ENCODE data around the gene IL6ST. TPM values are rescaled to one million over a fixed set of nuclear protein-coding genes. Genes with fewer than 3 reads are reported as not detected.
"Not testable (repeated sequence)": the region's sequence is repeated elsewhere in the genome, so short reads cannot be mapped to it uniquely, and the experiment has no call there.

The IL6ST gene
- total RNA-seq, 4 donors from 2014 or later: 53.6 to 116 (median 84.6) TPM

DNA sequence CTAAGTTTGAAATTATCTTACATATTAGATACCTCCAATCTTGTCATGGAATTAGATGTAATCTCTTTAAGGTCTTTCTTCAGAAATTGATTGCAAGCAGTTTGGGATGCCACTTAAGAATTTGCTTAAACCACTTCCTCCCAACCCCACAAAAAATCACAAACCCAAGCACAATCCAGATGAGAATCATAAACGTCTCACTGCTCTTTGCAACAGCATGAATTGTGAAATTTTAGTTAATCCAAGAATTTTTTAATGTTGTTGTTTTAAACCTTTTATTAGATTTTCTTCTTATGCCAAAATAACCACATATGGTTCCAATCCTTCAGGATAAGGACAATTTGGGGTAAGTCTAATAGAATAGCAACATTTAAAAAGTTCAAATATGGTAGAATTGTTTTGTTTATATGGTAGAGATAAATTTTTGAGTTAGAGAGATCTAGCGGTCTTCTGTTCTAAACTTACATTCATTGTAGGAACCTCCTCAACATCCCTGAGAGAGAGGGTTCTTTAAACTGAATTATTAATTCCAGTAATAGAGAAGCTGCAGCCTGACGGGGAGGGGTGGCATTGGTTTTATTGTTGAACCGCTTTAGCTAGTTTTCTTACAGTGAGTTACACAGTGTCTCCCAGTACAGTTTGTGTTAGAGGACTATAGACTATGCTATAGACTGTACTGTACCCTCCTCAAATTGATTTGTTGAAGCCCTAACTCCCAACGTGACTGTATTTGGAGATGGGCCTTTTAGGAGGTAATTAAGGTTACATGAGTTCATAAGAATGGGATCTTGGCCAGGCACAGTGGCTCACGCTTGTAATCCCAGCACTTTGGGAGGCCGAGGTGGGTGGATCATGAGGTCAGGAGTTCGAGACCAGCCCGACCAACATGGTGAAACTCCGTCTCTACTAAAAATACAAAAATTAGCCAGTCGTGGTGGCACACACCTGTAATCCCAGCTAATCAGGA, 24.8 kb upstream of the IL6ST start:
- intact Hi-C loops (cut with DNase I; ENCODE audit: low total_unique reads): no loop called here
- WGBS, 2 donors: 67 to 72% methylated on average over 11 of the region's 11 CpGs
- no peak for DNase-seq (ENCODE audit: low spot score in 2 of 2)
- no peak overlapping the region for H3K4me3 ChIP-seq (ENCODE audit: low read depth, poor library complexity, severe bottlenecking)
- TF ChIP-seq POLR2A (IDR thresholded peaks at IDR 0.05): no peak
- TF ChIP-seq, protein P1, sequence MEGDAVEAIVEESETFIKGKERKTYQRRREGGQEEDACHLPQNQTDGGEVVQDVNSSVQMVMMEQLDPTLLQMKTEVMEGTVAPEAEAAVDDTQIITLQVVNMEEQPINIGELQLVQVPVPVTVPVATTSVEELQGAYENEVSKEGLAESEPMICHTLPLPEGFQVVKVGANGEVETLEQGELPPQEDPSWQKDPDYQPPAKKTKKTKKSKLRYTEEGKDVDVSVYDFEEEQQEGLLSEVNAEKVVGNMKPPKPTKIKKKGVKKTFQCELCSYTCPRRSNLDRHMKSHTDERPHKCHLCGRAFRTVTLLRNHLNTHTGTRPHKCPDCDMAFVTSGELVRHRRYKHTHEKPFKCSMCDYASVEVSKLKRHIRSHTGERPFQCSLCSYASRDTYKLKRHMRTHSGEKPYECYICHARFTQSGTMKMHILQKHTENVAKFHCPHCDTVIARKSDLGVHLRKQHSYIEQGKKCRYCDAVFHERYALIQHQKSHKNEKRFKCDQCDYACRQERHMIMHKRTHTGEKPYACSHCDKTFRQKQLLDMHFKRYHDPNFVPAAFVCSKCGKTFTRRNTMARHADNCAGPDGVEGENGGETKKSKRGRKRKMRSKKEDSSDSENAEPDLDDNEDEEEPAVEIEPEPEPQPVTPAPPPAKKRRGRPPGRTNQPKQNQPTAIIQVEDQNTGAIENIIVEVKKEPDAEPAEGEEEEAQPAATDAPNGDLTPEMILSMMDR (IDR thresholded peaks at IDR 0.05): no peak

DNA sequence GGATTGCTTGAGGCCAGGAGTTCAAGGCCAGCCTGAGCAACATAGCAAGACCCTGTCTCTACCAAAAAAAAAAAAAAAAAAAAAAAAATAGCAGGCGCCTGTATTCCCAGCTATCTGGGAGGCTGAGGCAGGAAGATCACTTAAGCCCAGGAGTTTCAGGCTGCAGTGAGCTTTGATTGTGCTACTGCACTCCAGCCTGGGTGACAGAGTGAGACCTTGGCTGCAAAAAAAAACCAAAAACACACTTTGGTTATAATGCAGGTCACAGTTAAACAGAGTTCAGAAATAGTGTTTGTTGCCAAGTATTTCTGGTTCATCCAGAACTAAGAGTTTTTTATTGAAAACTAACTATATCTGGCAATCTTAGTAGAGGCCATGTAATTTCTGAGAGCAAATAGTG, 24.1 kb upstream of the IL6ST start:
- no peak for DNase-seq (ENCODE audit: low spot score in 2 of 2)
- 90 to 92% methylated on average over 1 of the region's 1 CpG for WGBS, 2 donors
- intact Hi-C loops (cut with DNase I; ENCODE audit: low total_unique reads): no loop called here
- no peak for TF ChIP-seq POLR2A (IDR thresholded peaks at IDR 0.05)
- TF ChIP-seq, protein P1 (IDR thresholded peaks at IDR 0.05): no peak
- H3K4me3 ChIP-seq (ENCODE audit: low read depth, poor library complexity, severe bottlenecking): no peak overlapping the region

DNA sequence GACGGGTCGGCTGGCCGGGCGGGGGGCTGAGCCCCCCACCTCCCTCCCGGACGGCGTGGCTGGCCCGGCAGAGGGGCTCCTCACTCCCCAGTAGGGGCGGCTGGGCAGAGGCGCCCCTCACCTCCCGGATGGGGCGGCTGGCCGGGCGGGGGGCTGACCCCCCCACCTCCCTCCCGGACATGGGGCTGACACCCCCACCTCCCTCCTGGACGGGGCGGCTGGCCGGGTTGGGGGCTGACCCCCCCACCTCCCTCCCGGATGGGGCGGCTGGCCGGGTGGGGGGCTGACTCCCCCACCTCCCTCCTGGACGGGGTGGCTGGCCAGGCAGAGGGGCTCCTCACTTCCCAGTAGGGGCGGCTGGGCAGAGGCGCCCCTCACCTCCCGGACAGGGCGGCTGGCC, 19.9 kb upstream of the IL6ST start:
- intact Hi-C loops (cut with DNase I; ENCODE audit: low total_unique reads); H3K4me3 ChIP-seq (ENCODE audit: low read depth, poor library complexity, severe bottlenecking); DNase-seq (ENCODE audit: low spot score in 2 of 2): not testable (repeated sequence)
- 40% methylated on average over 1 of the region's 26 CpGs; no CpG with 5 or more reads in 1 of the 2 donors for WGBS, 2 donors

DNA sequence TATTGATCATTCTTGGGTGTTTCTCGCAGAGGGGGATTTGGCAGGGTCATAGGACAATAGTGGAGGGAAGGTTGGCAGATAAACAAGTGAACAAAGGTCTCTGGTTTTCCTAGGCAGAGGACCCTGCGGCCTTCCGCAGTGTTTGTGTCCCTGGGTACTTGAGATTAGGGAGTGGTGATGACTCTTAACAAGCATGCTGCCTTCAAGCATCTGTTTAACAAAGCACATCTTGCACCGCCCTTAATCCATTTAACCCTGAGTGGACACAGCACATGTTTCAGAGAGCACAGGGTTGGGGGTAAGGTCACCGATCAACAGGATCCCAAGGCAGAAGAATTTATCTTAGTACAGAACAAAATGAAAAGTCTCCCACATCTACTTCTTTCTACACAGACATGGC, 19.2 kb upstream of the IL6ST start:
- DNase-seq (ENCODE audit: low spot score in 2 of 2); intact Hi-C loops (cut with DNase I; ENCODE audit: low total_unique reads); H3K4me3 ChIP-seq (ENCODE audit: low read depth, poor library complexity, severe bottlenecking): not testable (repeated sequence)
- WGBS, 2 donors: 82 to 83% methylated on average over 2 of the region's 5 CpGs

DNA sequence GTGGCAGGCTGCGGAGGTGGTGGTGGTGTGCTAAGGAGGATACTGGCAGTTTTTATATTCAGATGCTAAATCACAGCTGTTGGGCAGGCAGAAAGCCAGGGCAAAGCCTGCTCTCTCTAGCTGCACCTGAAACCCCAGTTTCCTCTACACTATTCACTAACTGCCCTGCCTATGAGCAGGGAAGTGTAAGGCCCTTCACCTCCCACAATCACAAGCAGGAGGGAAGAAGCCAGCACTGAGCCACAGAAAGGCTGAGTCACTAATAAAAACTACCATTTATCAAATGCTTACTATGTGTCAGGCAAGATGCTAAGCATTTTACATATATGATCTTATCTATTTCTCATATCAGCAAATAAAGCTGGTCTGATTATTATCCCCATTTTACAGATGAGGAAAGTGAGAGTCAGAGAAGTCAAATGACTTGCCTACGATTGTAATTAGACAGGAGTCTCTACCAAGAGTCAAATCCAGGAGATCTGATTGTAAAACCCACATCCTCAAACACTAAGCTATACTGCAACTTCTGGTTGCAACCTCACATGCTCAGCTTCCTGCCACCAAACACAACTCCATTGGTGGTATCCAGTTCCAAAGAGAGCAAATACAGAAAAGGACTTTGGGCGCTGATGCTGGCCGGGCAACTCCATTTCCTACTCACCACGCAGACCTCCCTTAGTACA, 17.7 kb upstream of the IL6ST start:
- TF ChIP-seq POLR2A (IDR thresholded peaks at IDR 0.05): no peak
- no peak for DNase-seq (ENCODE audit: low spot score in 2 of 2)
- H3K4me3 ChIP-seq (ENCODE audit: low read depth, poor library complexity, severe bottlenecking): no peak overlapping the region
- 80 to 86% methylated on average over 5 of the region's 5 CpGs for WGBS, 2 donors
- intact Hi-C loops (cut with DNase I; ENCODE audit: low total_unique reads): no loop called here

DNA sequence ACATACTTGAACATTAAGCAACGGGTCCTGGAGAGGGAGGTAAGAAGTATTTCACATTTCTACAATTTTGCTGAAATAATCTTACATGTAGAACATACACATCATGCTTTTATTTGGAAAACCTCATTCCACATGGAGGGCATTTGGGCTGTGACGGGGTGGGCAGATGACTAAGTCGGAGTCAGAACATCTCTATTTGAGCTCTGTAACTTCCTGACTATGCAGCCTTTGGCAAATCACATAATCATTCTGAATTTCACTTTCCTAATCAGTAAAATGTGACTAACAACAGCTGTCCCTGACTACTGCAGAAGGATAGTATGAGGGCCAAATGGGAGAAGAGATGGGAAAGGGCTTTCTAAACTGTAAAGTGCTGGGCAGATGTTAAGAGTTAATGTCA, 17.1 kb upstream of the IL6ST start:
- TF ChIP-seq POLR2A (IDR thresholded peaks at IDR 0.05): no peak
- TF ChIP-seq, protein P1 (IDR thresholded peaks at IDR 0.05): no peak
- 49 to 76% methylated on average over 3 of the region's 3 CpGs for WGBS, 2 donors
- no peak overlapping the region for H3K4me3 ChIP-seq (ENCODE audit: low read depth, poor library complexity, severe bottlenecking)
- intact Hi-C loops (cut with DNase I; ENCODE audit: low total_unique reads): no loop called here
- DNase-seq (ENCODE audit: low spot score in 2 of 2): no peak

DNA sequence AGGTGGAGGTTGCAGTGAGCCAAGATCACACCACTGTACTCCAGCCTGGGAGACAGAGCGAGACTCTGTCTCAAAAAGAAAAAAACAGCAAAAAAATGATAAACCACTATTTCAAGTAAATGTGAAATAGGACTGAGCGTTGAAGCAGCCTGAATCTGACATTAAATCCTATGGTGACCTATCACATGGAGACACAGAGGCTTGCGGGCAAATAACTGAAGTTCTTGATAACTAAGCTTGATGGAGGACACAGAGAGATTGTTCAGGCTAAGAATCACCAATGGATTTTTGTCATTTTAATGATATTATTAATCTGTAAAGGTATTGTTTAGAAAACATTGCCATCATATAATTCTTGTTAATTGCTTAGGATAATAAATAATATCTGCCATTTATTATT, 15.7 kb upstream of the IL6ST start:
- H3K4me3 ChIP-seq (ENCODE audit: low read depth, poor library complexity, severe bottlenecking): no peak overlapping the region

More for the DNA sequence above, 15.7 kb upstream of the IL6ST start:
- intact Hi-C loops (cut with DNase I; ENCODE audit: low total_unique reads): no loop called here
- TF ChIP-seq, protein P1 (IDR thresholded peaks at IDR 0.05): no peak
- no peak for TF ChIP-seq POLR2A (IDR thresholded peaks at IDR 0.05)
- WGBS, 2 donors: 95 to 96% methylated on average over 3 of the region's 3 CpGs
- no peak for DNase-seq (ENCODE audit: low spot score in 2 of 2)
